HG03196 (cell line): ENCODE results near the gene AATK.

ENCODE experiments used
- ATAC-seq: cut with Tn5 transposase; IDR thresholded peaks from one replicate; pipeline ENCODE4 v1.9.1; 2021; ENCODE audit not compliant: unreplicated experiment

AATK gene

DNA sequence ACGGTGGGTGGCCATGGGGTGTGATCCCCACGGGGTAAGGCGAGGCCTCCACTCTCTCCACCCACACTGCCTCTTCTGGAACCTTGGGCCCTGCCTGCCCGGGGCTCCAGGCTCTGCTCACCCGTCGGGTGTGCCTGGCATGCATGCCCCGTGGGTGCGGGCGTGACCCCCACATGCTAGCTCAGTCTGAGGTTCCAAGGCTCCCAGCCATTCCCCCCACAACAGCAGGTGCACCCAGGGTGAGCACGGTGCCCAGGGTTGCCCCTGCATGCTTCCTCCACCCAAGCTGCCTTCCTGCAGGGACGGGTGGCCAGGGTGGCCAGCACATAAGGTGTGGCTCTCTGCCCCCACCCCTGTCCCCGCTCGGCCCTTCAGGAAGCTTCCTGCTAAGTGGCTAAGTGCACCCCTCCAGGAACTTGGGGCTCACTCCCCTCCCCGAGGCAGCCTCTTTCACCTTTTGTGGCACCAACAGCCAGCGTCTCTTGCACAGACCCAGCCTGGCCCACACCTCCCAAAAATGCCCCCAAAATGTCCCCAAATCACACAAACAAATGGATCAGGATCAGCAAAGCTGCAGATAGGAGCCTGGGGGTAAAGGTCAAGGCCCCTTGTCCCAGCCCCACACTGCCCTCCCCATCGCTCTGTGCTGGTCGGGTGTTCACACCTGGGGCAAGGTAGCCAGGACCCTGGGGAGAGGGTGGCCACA lies 22.2 kb downstream of the AATK start:
- ATAC-seq, result no peak

DNA sequence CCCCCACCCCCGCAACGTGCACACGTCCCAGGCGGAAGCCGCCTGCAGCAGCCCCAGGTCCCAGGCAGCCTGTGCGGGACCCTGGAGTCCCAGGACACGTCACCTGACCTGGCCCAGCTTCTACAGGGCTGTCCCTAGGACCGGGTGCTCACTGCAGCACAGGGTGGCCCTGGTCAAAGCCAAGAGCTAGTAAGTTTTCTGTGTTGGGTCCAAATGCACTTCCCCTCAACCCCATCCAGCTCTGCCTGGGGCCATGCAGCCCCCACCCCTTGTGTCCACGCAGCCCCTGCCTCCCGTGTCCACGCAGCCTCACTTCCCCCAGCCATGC lies 22.9 kb downstream of the AATK start:
- no peak for ATAC-seq

DNA sequence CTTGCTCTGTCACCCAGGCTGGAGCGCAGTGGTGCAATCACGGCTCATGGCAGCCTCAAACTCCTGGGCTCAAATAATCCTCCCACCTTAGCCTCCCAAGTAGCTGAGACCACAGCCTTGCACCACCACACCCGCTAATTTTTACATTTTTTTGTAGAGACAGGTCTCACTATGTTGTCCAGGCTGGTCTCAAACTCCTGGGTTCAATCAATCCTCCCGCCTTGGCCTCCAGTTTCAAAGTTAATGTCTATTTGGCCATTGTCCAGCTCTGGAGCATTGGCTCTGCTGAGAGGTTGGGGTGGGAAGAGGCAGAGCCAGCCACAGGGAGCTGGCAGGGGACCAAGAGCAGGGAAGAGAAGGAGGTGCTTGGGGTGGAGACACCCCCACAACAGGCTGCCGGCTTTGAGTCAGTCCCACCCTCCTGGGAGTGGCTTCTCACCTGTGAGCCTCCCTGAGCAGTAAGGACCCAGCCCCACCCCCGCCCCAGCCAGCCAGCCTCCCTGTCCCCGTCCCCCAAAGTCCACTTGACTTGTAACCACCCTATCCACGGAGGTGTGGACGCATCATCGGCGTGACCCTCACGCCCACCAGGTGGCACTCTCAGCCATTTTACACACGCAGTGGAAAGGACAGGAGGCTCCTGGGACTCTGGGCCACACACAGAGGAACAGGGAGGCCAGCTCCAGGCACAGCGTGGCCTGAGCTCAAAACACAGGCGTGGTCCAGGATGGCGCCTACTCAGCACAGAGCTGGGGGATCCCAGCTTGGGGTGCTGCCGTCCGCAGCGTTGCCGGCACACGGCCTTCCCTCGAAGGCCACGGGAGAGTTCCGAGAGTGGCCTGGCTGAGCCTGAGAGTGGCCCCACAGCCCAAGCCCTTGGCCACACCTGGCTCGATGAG lies 23.5 kb downstream of the AATK start:
- ATAC-seq, result no peak

DNA sequence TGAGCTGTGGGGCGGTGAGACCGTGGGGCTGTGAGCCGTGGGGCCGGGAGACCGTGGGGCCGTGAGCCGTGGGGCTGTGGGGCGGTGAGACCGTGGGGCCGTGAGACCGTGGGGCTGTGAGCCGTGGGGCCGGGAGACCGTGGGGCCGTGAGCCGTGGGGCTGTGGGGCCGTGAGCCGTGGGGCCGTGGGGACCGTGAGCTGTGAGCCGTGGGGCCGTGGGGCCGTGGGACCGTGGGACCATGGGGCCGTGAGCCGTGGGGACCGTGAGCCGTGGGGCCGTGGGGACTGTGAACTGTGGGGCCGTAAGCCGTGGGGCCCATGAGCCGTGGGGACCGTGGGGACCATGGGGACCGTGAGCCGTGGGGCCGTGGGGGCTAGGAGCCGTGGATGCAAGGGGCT lies 25.3 kb downstream of the AATK start:
- no peak for ATAC-seq

DNA sequence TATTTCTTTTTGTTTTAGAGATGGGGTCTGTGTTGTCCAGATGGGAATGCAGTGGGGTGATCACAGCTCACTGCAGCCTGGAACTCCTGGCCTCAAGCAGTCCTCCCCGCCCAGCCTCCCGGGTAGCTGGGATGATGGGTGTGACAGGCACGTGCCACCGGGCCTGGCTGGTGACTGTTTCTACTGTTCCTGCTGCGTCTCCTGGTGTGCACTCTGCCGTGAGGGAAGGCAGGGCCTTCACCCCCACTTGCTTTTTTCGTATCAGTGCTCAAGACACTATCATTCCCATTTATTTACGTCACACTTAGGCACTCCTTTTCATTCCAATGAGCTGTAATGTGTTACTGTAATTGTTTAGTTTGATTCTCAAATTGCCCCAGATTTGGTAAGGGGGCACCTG lies 26.0 kb downstream of the AATK start:
- no peak for ATAC-seq

DNA sequence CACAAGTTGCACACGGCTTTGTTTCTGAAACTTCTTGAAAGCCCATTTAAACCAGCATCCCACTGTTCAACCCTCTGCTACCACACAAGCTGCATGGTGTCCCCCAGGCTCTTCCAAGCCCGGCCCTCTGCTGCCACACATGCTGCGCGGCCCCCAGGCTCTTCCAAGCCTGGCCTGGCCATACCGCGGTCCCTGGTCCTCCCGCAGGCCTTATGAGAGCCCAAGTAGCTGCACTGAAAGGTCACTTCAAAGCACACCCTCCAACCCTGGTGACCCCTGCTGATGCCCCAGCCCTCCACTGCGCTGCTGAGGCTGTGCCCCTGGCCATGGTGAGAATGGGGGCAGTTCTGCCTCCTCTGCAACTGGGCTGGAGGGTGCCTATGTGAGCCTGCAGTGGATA lies 26.6 kb downstream of the AATK start:
- ATAC-seq, result no peak

DNA sequence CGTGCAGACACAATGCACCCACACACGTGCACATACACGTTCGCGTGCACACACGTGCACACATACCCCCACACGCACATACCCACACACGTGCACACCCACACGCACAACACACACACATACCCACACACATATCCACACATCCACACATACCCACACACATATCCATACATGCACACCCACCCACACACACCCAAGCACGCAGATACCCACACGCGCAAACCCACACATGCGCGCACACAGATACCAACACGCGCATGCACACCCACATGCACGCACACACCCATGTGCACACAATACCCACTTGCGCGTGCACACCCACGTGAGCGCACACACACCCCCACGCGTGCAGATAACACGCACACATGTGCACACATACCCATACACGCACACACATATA lies 27.5 kb downstream of the AATK start:
- ATAC-seq, result no peak

DNA sequence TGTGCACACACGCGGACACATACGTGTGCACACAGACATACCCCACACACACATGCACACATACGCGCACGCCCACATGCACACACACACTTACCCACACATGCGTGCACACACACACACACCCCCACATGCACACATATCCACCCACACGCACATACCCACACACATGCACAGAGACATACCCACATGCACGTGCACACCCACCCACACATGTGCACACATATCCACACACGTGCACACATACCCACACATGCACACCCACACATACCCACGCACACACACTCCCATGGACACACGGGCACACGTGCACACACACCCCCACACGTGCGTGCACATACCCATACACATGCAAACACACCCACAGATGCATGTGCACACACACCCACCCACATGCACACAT lies 27.9 kb downstream of the AATK start:
- no peak for ATAC-seq

DNA sequence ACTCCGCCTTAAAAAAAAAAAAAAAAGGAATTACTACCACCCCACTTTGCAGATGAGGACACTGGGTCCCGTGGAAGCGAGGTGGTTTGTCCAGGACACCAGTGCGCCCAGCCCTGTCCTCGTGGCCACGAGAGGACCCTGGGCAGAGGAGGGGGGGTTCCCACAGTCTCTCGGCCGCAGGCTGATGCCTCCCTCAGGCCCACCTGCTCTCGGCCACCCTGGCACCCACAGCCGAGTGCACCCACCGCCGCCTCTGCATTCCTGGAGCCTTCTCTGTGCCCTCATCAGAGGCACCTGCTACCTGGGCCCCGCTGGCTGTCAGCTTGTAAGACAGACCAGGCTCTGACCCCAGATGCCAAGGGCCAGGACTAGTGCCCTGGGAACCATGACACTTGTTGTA lies 28.8 kb downstream of the AATK start:
- no peak for ATAC-seq

DNA sequence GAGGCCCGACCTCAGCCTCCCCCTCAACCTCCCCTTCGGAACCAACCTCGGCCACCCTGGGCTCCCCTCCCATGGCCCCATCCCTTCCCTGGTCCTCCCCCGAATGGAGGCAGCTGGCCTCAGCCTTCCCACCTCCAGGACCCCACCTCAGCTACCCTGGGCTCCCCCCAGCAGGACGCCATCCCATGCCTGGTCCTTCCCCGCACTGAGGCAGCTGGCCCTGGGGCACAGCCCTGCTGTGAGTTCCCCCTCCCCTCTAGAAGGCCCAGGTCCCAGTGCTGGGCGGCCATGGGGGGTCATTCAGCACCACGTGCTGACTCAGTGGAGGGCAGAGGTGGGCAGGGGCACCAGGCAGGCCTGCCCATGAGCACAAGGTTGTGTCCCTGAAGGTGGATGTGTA lies 29.7 kb downstream of the AATK start:
- no peak for ATAC-seq

DNA sequence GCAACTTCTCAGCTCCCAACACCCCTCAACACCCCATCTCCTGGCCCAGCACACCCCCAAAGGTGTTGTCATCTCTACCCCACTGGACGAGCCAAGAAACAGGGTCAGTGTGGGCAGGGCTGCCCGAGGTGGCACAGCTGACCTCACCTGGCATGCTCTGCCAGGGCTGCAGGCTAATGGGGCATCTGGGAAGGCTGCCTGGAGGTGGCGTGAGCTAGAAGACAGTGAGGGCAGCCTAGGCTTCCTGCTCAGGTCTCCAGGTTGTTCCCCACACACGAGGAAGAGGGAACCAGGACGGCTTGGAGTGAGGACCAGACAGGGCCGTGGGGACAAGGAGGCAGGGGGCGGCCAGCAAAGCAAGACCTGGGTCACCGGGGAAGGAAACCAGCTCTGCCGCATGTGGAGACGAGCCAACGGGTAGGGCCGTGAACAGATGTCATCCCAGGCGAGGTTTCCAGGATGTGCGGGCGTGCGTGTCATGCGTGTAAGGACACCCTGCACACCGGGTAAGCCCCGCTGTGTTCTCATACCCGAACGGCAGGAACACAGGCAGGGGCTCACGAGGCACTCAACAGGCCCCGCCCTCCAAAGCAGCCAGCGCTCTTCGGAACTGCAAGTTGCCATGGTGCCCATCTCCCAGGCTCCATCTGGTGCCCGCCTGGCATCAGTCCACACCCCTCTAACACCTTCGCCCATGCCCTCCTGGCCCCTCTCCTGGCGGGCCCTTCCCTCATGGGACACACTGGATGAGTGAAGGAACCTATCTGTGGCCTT lies 30.3 kb downstream of the AATK start:
- no peak for ATAC-seq

DNA sequence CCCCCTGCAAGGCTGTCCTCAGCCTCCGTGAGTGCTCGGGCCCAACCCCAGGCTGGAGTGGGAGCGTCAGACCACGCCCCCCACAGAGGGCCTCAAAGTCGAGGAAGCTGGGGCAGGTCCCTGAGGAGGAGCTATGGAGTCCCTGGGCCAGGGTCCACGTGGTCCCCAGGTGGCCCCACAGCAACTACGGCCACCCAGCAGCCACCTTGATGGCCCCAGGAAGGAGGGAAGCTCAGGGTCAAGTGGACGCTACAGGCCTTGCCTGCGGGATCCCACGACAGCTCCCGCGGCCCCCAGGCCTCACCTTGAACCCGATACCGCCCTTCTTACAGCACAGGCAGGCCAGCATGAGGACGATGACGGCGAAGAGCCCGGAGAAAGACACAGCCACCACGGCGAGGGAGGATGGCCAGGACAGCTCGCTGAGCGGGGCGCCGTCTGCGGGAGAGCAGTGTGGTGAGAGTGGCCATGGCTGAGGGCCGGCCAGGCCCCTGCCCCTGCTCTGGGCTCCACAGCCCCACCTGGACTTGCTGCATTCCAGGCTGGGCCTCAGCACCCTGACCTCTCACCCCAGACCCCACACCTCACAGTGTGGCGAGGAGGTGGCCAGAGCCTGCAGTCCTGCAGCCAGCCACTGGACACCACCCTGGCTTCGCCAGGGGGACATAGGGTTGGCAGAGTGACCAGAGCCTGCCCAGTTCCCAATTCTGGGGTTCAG lies 31.8 kb downstream of the AATK start:
- no peak for ATAC-seq

DNA sequence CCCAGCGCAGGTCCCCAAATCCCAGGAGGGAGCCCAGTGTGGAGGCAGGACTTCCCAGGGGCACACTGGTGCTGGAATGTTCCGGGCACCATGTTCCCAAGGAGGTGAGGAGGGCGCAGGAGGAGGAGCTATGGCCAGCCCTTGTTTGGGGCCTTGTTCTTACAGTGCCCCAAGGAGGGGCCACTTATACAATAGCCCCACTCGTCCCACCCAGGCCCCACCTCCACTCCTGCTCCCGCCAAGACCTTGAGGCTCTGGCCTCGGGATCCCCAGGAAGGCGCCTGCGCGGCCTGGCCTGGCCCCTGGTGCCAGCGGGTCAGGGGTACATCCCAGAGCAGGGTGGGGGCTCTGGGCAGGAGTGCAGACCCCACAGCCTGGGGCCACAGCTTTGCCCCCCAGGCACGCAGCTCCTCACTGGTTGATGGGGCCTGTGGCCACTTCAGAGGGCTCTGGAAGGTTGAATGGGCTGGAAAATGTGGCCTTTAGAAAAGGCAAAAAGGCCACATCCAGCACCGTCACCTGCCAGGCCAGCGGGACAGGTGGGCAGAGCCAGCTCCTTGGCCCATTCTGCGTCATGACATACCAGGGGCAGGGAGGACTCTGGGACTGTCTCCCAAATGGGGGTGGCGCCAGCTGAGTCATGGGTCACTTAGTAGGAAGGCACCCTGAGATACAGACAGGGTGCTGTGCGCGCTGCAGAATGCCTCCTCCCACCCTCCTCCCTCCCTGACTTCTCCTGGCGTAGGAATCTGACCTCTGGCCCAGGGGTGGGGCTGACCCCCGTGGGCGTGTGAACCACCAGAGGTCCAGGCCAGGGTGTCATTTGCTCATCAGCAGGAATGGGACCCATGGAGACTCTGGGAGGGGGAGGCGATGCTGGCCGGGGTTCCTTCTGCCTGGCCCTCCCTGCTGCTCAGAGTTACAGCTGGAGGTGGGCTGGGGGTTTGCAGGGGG lies 33.0 kb downstream of the AATK start:
- no peak for ATAC-seq

DNA sequence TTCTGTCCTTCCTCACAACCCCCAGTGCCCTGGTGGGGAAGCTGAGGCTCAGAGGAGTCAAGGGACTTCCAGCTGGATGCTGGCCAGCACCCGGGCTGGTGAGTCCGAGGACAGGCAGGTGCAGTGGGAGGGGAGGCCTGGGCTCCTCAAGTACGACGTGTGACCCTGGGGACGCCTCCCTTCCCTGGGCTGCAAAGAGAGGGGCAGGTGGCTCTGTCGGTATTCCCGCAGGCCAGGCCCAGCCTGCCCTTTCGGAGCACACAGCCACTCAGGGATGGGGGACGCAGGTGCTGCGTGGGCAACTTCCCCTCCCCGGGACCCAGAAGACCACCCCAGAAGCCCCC lies 33.9 kb downstream of the AATK start:
- no peak for ATAC-seq

DNA sequence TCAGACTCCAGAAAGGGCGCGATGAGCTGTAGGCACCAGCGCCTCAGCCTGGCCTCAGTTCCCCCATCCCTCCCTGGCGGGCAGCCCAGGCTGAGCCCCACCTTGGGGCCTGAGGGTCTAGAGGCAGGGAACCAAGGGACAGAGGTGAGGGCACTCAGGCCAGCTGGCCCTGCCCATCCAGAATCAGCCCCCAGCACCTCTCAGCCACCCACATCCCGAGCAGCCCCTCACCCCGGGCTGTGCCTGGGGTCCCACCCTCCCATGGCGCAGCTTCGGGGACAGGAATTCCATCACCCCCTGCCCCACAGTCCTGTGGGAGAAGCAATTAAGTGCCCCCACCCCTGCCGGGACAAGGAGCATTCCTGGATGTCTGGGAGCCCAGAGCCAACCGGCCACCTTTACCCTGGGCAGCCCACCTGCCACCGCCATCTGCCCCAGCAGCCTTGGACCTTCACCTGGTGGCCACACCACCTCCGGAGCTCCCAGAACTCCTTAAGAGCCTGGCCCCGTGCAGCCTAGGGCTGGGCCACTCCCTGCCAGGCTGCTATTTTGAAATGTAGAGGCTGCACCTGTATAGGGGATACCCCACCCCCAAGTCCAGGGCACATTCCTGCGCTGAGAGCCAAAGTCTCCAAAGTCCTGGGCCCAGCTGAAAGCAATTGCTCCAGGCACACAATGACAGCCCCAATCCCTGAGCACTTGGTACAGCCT lies 34.4 kb downstream of the AATK start:
- ATAC-seq, result no peak

DNA sequence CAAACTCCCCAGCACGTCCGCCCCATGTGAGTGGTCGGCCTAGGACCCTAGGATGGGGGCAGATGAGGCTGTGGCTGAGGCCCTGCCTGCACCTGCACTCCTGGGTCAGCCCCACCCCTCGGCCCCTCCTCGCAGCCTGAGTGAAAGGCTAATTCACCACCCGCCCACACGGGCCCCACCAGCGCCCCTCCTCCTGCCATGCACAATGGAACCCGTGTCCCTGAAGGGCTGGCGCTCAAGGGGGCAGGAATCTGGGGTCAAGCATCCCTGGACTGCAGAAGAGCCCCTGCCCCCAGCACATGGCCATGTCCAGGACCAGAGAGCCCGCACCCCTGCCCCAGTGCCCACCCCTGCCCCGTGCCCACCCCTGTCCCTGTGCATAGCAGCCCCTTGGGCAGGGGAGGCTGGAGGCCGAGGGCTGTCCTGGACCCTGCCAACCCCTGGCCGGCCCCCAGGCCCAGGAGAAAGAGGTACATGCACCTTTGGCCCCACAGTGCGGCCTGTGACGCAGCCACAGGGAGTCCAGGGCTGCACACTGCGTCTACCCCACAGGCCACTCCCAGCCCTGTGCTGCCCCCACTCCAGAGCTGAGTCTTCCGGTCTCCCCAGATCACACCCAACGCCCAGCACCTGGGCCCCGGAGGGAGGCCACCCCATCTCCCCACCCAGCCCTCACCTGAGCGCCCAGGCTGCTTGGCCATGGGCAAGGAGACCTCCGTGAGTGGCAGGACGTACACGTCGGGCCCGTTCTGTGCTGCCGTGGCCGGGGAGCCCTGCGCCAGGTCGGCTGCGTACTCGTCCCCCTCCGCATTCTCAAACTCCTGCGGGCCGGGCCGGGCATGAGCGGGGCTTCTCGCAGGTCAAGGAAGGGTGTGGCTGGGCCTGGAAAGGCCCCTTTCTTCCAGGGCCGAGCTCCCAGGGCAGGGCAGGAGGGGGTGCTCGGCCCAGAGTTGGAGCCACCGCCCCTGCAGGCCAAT lies 35.3 kb downstream of the AATK start:
- no peak for ATAC-seq

DNA sequence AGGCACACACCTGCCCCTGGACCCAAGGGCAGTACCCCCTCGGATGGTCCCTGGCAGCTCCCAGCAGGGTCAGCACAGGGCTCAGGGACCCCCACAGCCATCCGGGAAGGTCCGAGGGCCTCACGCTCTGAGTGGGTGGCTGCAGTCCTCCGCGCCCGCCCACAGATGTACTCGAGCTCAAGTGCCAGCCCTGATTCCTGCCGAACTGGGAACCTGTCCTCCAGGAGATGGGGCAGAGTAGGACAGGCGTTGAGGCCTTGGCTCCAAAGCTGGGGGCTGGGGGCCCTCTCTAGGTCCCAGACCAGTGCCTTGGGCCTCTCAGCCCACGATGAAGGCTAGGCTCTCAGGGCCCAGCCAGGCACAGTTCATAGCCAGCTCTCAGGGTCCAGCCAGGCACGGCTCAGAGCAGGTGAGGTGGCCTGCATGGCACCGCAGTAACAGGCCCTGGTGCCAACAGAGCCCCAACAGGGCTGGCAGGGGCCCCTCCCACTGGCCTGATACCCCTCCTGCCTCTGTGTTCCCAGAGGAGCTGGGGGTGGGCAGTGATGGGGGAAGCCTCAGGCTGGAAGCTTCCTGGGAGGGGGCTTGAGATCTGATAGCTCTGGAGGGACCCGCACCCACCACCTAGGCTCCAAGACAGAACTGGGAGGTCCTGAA lies 36.2 kb downstream of the AATK start:
- no peak for ATAC-seq

DNA sequence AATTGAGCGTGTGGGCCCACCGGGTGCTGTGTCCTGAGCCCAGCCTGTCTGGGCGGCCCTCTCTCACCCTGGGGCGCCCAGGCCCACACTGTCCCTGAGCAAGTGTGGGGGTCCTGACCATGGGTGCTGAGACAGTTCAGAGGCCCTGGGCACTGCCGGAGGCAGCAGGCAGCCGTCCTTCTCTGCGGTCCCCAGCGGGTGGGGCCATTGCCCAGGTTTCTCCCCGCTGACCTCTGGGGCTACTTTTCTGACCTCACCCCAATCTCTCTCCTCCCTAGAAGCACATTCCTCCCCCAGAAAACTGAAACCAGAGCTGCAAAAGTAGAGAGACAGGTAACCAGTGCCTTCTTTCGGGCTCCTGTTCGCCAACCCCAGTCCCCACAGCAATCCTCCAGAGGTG lies 36.7 kb downstream of the AATK start:
- ATAC-seq, result no peak
